ENCODE results near the gene CYP2C18. TPM values are rescaled to one million over a fixed set of nuclear protein-coding genes. Genes with fewer than 3 reads are reported as not detected.
A peak's percentile ranks its signal among the peaks of the same experiment; 100 is the strongest.

CYP2C18 gene
- total RNA-seq, 1 experiment from 2014 or later = 0.17 TPM

GRCh38 chr10:94639902-94640301 is 43.6 kb upstream of the CYP2C18 start:
- Histone ChIP-seq H3K9me3 (ENCODE audit: control insufficient read depth in 1 of 2, insufficient read depth in 1 of 2, low read depth in 1 of 2, low read length in 2 of 2) (no peaks in the 10 kb centered on the region; a peak in 1 of 4 replicates), H3K27me3 (ENCODE audit: insufficient read depth, low read length) (no peaks in the 10 kb centered on the region), H3K4me3 (replicated peaks in 1 of 2; ENCODE audit: low read depth in 1 of 2, low read length in 2 of 2) (no peak overlapping the region), H3K9ac (ENCODE audit: low read length) (no peak overlapping the region), H3K4me2 (ENCODE audit: low read length) (no peak overlapping the region), H3K79me2 (ENCODE audit: insufficient read depth, low read length) (no peaks in the 10 kb centered on the region), H3K36me3 (ENCODE audit: control insufficient read depth in 1 of 2, insufficient read depth in 2 of 2, low read length in 2 of 2) (no peaks in the 10 kb centered on the region), H3K4me1 (ENCODE audit: control insufficient read depth in 1 of 2, insufficient read depth in 2 of 2, low read length in 2 of 2) (no peaks in the 10 kb centered on the region), H3K9me2 (ENCODE audit: insufficient read depth) (no peaks in the 10 kb centered on the region), H2AFZ (ENCODE audit: low read depth, low read length, poor library complexity, severe bottlenecking) (no peak overlapping the region), H3K27ac (ENCODE audit: low read depth, low read length) (no peak overlapping the region), H4K20me1 (ENCODE audit: insufficient read depth) (no peaks in the 10 kb centered on the region)
- DNase-seq (ENCODE audit: low read depth, low spot score) (no peak), ATAC-seq (no peak)
- CTCF ChIA-PET = no interaction called here
- POLR2A ChIA-PET = no interaction called here
- no TSS peak for BruUV-seq (replicated peaks)
- intact Hi-C loops (cut with micrococcal nuclease) = no loop called here
- RAD21 ChIA-PET (ENCODE audit: low non-redundant PET in 1 of 2, low total read pairs in 2 of 2, uncharacterized antibody in 2 of 2, unreplicated experiment in 2 of 2) = no interaction called here
- no peak for TF ChIP-seq EZH2 (IDR thresholded peaks at IDR 0.05)
- no peak for TF ChIP-seq SP1 (IDR thresholded peaks at IDR 0.05; ENCODE audit: low read depth)
- TF ChIP-seq CTCF (IDR thresholded peaks at IDR 0.05 in 2 of 3, conservative IDR thresholded peaks at IDR 0.05 in 1 of 3; ENCODE audit: borderline replicate concordance in 1 of 3, insufficient read depth in 1 of 3, low read depth in 2 of 3, low read length in 2 of 3) = peak in 2 of 3 experiments; percentile 10 to 14; a peak in 1 of 6 replicates

GRCh38 chr10:94640562-94640961 is 43.0 kb upstream of the CYP2C18 start:
- no peaks in the 10 kb centered on the region for H4K20me1 ChIP-seq (ENCODE audit: insufficient read depth)
- no peak overlapping the region for H2AFZ ChIP-seq (ENCODE audit: low read depth, low read length, poor library complexity, severe bottlenecking)
- no peaks in the 10 kb centered on the region for H3K36me3 ChIP-seq (ENCODE audit: control insufficient read depth in 1 of 2, insufficient read depth in 2 of 2, low read length in 2 of 2)
- TF ChIP-seq ZBTB33 (IDR thresholded peaks at IDR 0.05; ENCODE audit: extremely low read depth, insufficient replicate concordance, low read length) (no peak), TCF7L2 (IDR thresholded peaks at IDR 0.05; ENCODE audit: borderline replicate concordance, extremely low read depth, insufficient read depth, insufficient read length) (no peak), YY1 (IDR thresholded peaks at IDR 0.05; ENCODE audit: extremely low read depth, insufficient replicate concordance, low read depth, low read length) (no peak), ATF3 (IDR thresholded peaks at IDR 0.05) (no peak), POLR2AphosphoS5 (IDR thresholded peaks at IDR 0.05; ENCODE audit: low read depth, low read length) (no peak), EZH2 (IDR thresholded peaks at IDR 0.05) (no peak), JUND (IDR thresholded peaks at IDR 0.05) (no peak), RAD21 (IDR thresholded peaks at IDR 0.05; ENCODE audit: low read depth) (no peak), ZNF274 (IDR thresholded peaks at IDR 0.05; ENCODE audit: low read depth, low read length) (no peak), CBX3 (IDR thresholded peaks at IDR 0.05; ENCODE audit: low read depth) (no peak), SRF (IDR thresholded peaks at IDR 0.05; ENCODE audit: low read depth) (no peak)
- H3K79me2 ChIP-seq (ENCODE audit: insufficient read depth, low read length) = no peaks in the 10 kb centered on the region
- intact Hi-C loops (cut with micrococcal nuclease) = no loop called here
- DNase-seq (ENCODE audit: low read depth, low spot score) (no peak), ATAC-seq (no peak)
- H3K4me2 ChIP-seq (ENCODE audit: low read length) = no peak overlapping the region
- ChIA-PET POLR2A (no interaction called here), RAD21 (ENCODE audit: low non-redundant PET in 1 of 2, low total read pairs in 2 of 2, uncharacterized antibody in 2 of 2, unreplicated experiment in 2 of 2) (no interaction called here), CTCF (interaction anchor here (1.0 kb wide), 1 partner anchor 11 kb away, joined by 4 read pairs; no protein-coding TSS in a partner anchor)
- BruUV-seq (replicated peaks) = no TSS peak
- no peaks in the 10 kb centered on the region for H3K4me1 ChIP-seq (ENCODE audit: control insufficient read depth in 1 of 2, insufficient read depth in 2 of 2, low read length in 2 of 2)
- no peaks in the 10 kb centered on the region for H3K9me2 ChIP-seq (ENCODE audit: insufficient read depth)
- H3K4me3 ChIP-seq (replicated peaks in 1 of 2; ENCODE audit: low read depth in 1 of 2, low read length in 2 of 2) = no peak overlapping the region
- no peaks in the 10 kb centered on the region for H3K27me3 ChIP-seq (ENCODE audit: insufficient read depth, low read length)
- H3K9me3 ChIP-seq (ENCODE audit: control insufficient read depth in 1 of 2, insufficient read depth in 1 of 2, low read depth in 1 of 2, low read length in 2 of 2) = no peaks in the 10 kb centered on the region; a peak in 1 of 4 replicates
- no peak overlapping the region for H3K9ac ChIP-seq (ENCODE audit: low read length)
- H3K27ac ChIP-seq (ENCODE audit: low read depth, low read length) = no peak overlapping the region
